H9 (cell line): ENCODE data around the gene GTF2A1L. TPM values are rescaled to one million over a fixed set of nuclear protein-coding genes. Genes with fewer than 3 reads are reported as not detected.
A peak's percentile ranks its signal among the peaks of the same experiment; 100 is the strongest.

Experiments
- DNase-seq: peaks from one replicate; pipeline ENCODE4 v3.0.0-alpha.2; 2017
- H2AFZ ChIP-seq: one replicate; pipeline ENCODE4 v1.6.1; 2013; ENCODE audit warnings: mild to moderate bottlenecking, low read length, control low read depth, moderate library complexity
- H2AK5ac ChIP-seq: 2 replicates; pipeline ENCODE4 v1.6.1; 2013; ENCODE audit warnings: low read length, control low read depth, mixed read lengths; ENCODE audit not compliant: insufficient read length
- H2BK120ac ChIP-seq: one replicate; pipeline ENCODE4 v1.6.1; 2013; ENCODE audit warnings: low read depth, mild to moderate bottlenecking, low read length, control low read depth, inconsistent platforms; ENCODE audit not compliant: poor library complexity, severe bottlenecking
- H2BK12ac ChIP-seq: 2 replicates; pipeline ENCODE4 v1.6.1; 2013; ENCODE audit warnings: low read length, control low read depth, mixed read lengths, low read depth; ENCODE audit not compliant: insufficient read length
- H2BK15ac ChIP-seq: 2 replicates; pipeline ENCODE4 v1.6.1; 2013; ENCODE audit warnings: low read depth, low read length, control low read depth
- H2BK20ac ChIP-seq: one replicate; pipeline ENCODE4 v1.6.1; 2013; ENCODE audit warnings: low read depth, mild to moderate bottlenecking, low read length, control low read depth, inconsistent platforms; ENCODE audit not compliant: poor library complexity, severe bottlenecking
- H2BK5ac ChIP-seq: 2 replicates; pipeline ENCODE4 v1.6.1; 2013; ENCODE audit warnings: low read length, control low read depth, mixed read lengths; ENCODE audit not compliant: insufficient read length
- H3K14ac ChIP-seq: 2 replicates; pipeline ENCODE4 v1.6.1; 2013; ENCODE audit warnings: low read length, control low read depth; ENCODE audit not compliant: insufficient read depth
- H3K18ac ChIP-seq: 2 replicates; pipeline ENCODE4 v1.6.1; 2013; ENCODE audit warnings: low read depth, mild to moderate bottlenecking, mixed read lengths, low read length, control low read depth; ENCODE audit not compliant: insufficient read length
- H3K23ac ChIP-seq: 2 replicates; pipeline ENCODE4 v1.6.1; 2013; ENCODE audit warnings: low read length, control low read depth, mixed read lengths, low read depth; ENCODE audit not compliant: insufficient read length
- H3K23me2 ChIP-seq: 2 replicates; pipeline ENCODE4 v1.6.1; 2013; ENCODE audit warnings: low read depth, mild to moderate bottlenecking, mixed read lengths, low read length, control low read depth; ENCODE audit not compliant: insufficient read length, poor library complexity, severe bottlenecking
- H3K27ac ChIP-seq: 2 replicates; pipeline ENCODE4 v1.5.1; 2013; ENCODE audit warnings: low read length, control low read depth, mixed read lengths, low read depth; ENCODE audit not compliant: insufficient read length
- H3K27me3 ChIP-seq: 2 replicates; pipeline ENCODE4 v1.6.1; 2013; ENCODE audit warnings: low read length, control low read depth, inconsistent platforms; ENCODE audit not compliant: insufficient read depth
- H3K4ac ChIP-seq: 2 replicates; pipeline ENCODE4 v1.6.1; 2013; ENCODE audit warnings: low read depth, mild to moderate bottlenecking, control low read depth, inconsistent platforms, low read length, moderate library complexity
- H3K4me1 ChIP-seq: 2 replicates; pipeline ENCODE4 v1.6.1; 2013; ENCODE audit warnings: low read length, control low read depth, inconsistent platforms; ENCODE audit not compliant: insufficient read depth
- H3K4me2 ChIP-seq: 2 replicates; pipeline ENCODE4 v1.6.1; 2013; ENCODE audit warnings: low read length, control low read depth, mixed read lengths; ENCODE audit not compliant: insufficient read length, insufficient read depth
- H3K56ac ChIP-seq: 2 replicates; pipeline ENCODE4 v1.6.1; 2013; ENCODE audit warnings: low read depth, mild to moderate bottlenecking, mixed read lengths, low read length, control low read depth; ENCODE audit not compliant: insufficient read length
- H3K79me1 ChIP-seq: 2 replicates; pipeline ENCODE4 v1.6.1; 2013; ENCODE audit warnings: low read depth, mild to moderate bottlenecking, moderate library complexity, low read length, control low read depth, inconsistent platforms; ENCODE audit not compliant: insufficient read depth, poor library complexity, severe bottlenecking
- H3K79me2 ChIP-seq: 2 replicates; pipeline ENCODE4 v1.6.1; 2013; ENCODE audit warnings: low read length, control low read depth, inconsistent platforms; ENCODE audit not compliant: insufficient read depth
- H3K9ac ChIP-seq: 2 replicates; pipeline ENCODE4 v1.6.1; 2013; ENCODE audit warnings: low read length, control low read depth, mixed read lengths; ENCODE audit not compliant: insufficient read length; ENCODE audit errors: extremely low read depth
- H3K9me3 ChIP-seq: one replicate; pipeline ENCODE4 v1.6.1; 2013; ENCODE audit warnings: low read depth, low read length, inconsistent platforms; ENCODE audit not compliant: control insufficient read depth
- H3T11ph ChIP-seq: one replicate; pipeline ENCODE4 v1.6.1; 2013; ENCODE audit warnings: mild to moderate bottlenecking, low read length, control low read depth, inconsistent platforms
- H4K20me1 ChIP-seq: one replicate; pipeline ENCODE4 v1.6.1; 2013; ENCODE audit not compliant: control insufficient read depth, insufficient read length, insufficient read depth
- H4K5ac ChIP-seq: 2 replicates; pipeline ENCODE4 v1.6.1; 2013; ENCODE audit warnings: low read depth, mild to moderate bottlenecking, mixed read lengths, low read length, control low read depth; ENCODE audit not compliant: insufficient read length
- H4K8ac ChIP-seq: replicated peaks from 2 replicates; pipeline ENCODE4 v1.6.1; 2013; ENCODE audit warnings: low read length, control low read depth, mixed read lengths, low read depth; ENCODE audit not compliant: insufficient read length
- H4K91ac ChIP-seq: 2 replicates; pipeline ENCODE4 v1.6.1; 2013; ENCODE audit warnings: low read depth, mild to moderate bottlenecking, moderate library complexity, mixed read lengths, low read length, control low read depth; ENCODE audit not compliant: insufficient read length
- H3K27ac Mint-ChIP-seq, 3 experiments: 2 replicates in 2 of 3; 3 replicates in 1 of 3; pipeline ENCODE4 v1.8.0; 2020 to 2021; ENCODE audit warnings: mixed read lengths in 3 of 3, mild to moderate bottlenecking in 1 of 3, moderate library complexity in 1 of 3
- H3K27me3 Mint-ChIP-seq: 2 replicates; pipeline ENCODE4 v1.8.0; 2021; ENCODE audit warnings: low read depth, mild to moderate bottlenecking, moderate library complexity, mixed read lengths
- H3K36me3 Mint-ChIP-seq, 3 experiments: 2 replicates in 2 of 3; 3 replicates in 1 of 3; pipeline ENCODE4 v1.8.0; 2020 to 2021; ENCODE audit warnings: low read depth in 3 of 3, mixed read lengths in 3 of 3; ENCODE audit not compliant: insufficient read depth in 1 of 3
- H3K4me1 Mint-ChIP-seq, 2 experiments: 2 replicates each; pipeline ENCODE4 v1.8.0; 2020; ENCODE audit warnings: mixed read lengths in 2 of 2
- H3K4me3 Mint-ChIP-seq, 2 experiments: 2 replicates in 1 of 2; 3 replicates in 1 of 2; pipeline ENCODE4 v1.8.0; 2020 to 2021; ENCODE audit warnings: mild to moderate bottlenecking in 2 of 2, mixed read lengths in 2 of 2, moderate library complexity in 1 of 2
- H3K9me3 Mint-ChIP-seq, 2 experiments: 2 replicates in 1 of 2; 3 replicates in 1 of 2; pipeline ENCODE4 v1.8.0; 2020; ENCODE audit warnings: mild to moderate bottlenecking in 2 of 2, mixed read lengths in 2 of 2, moderate library complexity in 1 of 2
- CTCF ChIP-seq: fragments of 200-600 bp; sonication (generic); conservative IDR thresholded peaks from 3 replicates; pipeline ENCODE4 v1.8.0; 2021; ENCODE audit warnings: antibody characterized with exemption, mild to moderate bottlenecking
- WGBS: extraction: QIAGEN DNeasy Blood & Tissue Kit; methylation state at CpG from one replicate; pipeline ENCODE4 v1.1.7; 2013; ENCODE audit warnings: missing lambda C conversion rate, low lambda C conversion rate, mixed read lengths; ENCODE audit not compliant: insufficient read length; ENCODE audit errors: extremely low coverage; 5-methylcytosine and 5-hydroxymethylcytosine counted together
- total RNA-seq: library from RNA; stranded (reverse); gene quantifications from 2 replicates; pipeline ENCODE4 v1.2.1, GENCODE V29; 2021

The GTF2A1L gene
- total RNA-seq, 1 experiment from 2014 or later = not detected

GRCh38 chr2:48719480-48720177, 102.0 kb downstream of the GTF2A1L start:
- Histone ChIP-seq H4K91ac (no peak overlapping the region), H3K27me3 (no peaks in the 10 kb centered on the region), H4K5ac (no peak overlapping the region), H2AK5ac (no peak overlapping the region), H3K14ac (no peak overlapping the region), H3K56ac (no peak overlapping the region), H2AFZ (no peak overlapping the region), H3K4me1 (peaks cover 3% of the 10 kb centered on the region; the same call in 1 of the 2 replicates), H3K79me2 (no peaks in the 10 kb centered on the region), H4K8ac (no peak overlapping the region), H3K27ac (no peak overlapping the region), H2BK20ac (no peak overlapping the region), H2BK120ac (no peak overlapping the region), H2BK12ac (no peak overlapping the region), H3K23ac (no peak overlapping the region), H2BK5ac (no peak overlapping the region), H3K9ac (no peak overlapping the region), H3T11ph (no peak overlapping the region), H3K18ac (no peak overlapping the region), H4K20me1 (no peaks in the 10 kb centered on the region), H3K4ac (no peak overlapping the region), H3K4me2 (no peak overlapping the region), H3K79me1 (no peaks in the 10 kb centered on the region), H3K23me2 (no peaks in the 10 kb centered on the region), H3K9me3 (no peaks in the 10 kb centered on the region), H2BK15ac (no peak overlapping the region)
- H3K4me3 Mint-ChIP-seq = no peak overlapping the region
- DNase-seq = no peak
- WGBS = no CpG with 5 or more reads among the region's 3 CpGs
- no peaks in the 10 kb centered on the region for H3K9me3 Mint-ChIP-seq
- no peaks in the 10 kb centered on the region; the same call in 1 of the 2 replicates for H3K27me3 Mint-ChIP-seq
- peak overlapping the region in 1 of 3 experiments; percentile 52; a peak in 1 of 7 replicates for H3K27ac Mint-ChIP-seq
- H3K36me3 Mint-ChIP-seq = no peaks in the 10 kb centered on the region
- H3K4me1 Mint-ChIP-seq = peaks cover 23 to 25% of the 10 kb centered on the region in 2 experiments
- no peak for TF ChIP-seq CTCF
